Mesothelial cell of epicardium (in vitro differentiated cells): ENCODE results near the gene PTPRCAP. TPM values are rescaled to one million over a fixed set of nuclear protein-coding genes. Genes with fewer than 3 reads are reported as not detected.
"Not testable (repeated sequence)": the region's sequence is repeated elsewhere in the genome, so short reads cannot be mapped to it uniquely, and the experiment has no call there.

Source experiments
- DNase-seq, 2 experiments: peaks; one replicate each; pipeline ENCODE4 v3.0.0; 2021; ENCODE audit warnings: low spot score in 2 of 2; ENCODE audit not compliant: unreplicated experiment in 2 of 2
- H3K27ac Mint-ChIP-seq: 2 replicates; pipeline ENCODE4 v1.8.0; 2021; ENCODE audit warnings: mixed read lengths
- H3K27me3 Mint-ChIP-seq: 2 replicates; pipeline ENCODE4 v1.8.0; 2021; ENCODE audit warnings: low read depth, mixed read lengths
- H3K36me3 Mint-ChIP-seq: 2 replicates; pipeline ENCODE4 v1.8.0; 2021; ENCODE audit warnings: mixed read lengths
- H3K4me1 Mint-ChIP-seq: 2 replicates; pipeline ENCODE4 v1.8.0; 2021; ENCODE audit warnings: mixed read lengths
- H3K4me3 Mint-ChIP-seq: 2 replicates; pipeline ENCODE4 v1.8.0; 2021; ENCODE audit warnings: mild to moderate bottlenecking, moderate library complexity, mixed read lengths
- H3K9me3 Mint-ChIP-seq: 2 replicates; pipeline ENCODE4 v1.8.0; 2021; ENCODE audit warnings: mixed read lengths
- CTCF ChIP-seq: fragments of 200-600 bp; sonication (generic); IDR thresholded peaks from one replicate; pipeline ENCODE4 v1.5.0; 2021; ENCODE audit warnings: antibody characterized with exemption; ENCODE audit not compliant: unreplicated experiment
- total RNA-seq: library from RNA; stranded (reverse); gene quantifications from 3 replicates; pipeline ENCODE4 v1.2.1, GENCODE V29; 2021

PTPRCAP gene
- total RNA-seq, 1 donor from 2014 or later: 1.8 TPM

- TF ChIP-seq CTCF: no peak
- H3K27me3 Mint-ChIP-seq: no peaks in the 10 kb centered on the region
- H3K4me3 Mint-ChIP-seq: peak overlapping the region; percentile 90
- peaks cover 11% of the 10 kb centered on the region for H3K4me1 Mint-ChIP-seq
- H3K27ac Mint-ChIP-seq: peak overlapping the region; percentile 50
- DNase-seq: no peak
- peaks cover 10% of the 10 kb centered on the region for H3K36me3 Mint-ChIP-seq
- no peaks in the 10 kb centered on the region for H3K9me3 Mint-ChIP-seq
Observed at GRCh38 chr11:67429722-67430121, 7.8 kb downstream of the PTPRCAP start.

GRCh38 chr11:67429038-67429668, 8.3 kb downstream of the PTPRCAP start:
- Mint-ChIP-seq H3K36me3 (peaks cover 10% of the 10 kb centered on the region), H3K9me3 (no peaks in the 10 kb centered on the region), H3K4me3 (peak overlapping the region; percentile 90), H3K27me3 (no peaks in the 10 kb centered on the region), H3K4me1 (peaks cover 11% of the 10 kb centered on the region), H3K27ac (peak overlapping the region; percentile 98)
- no peak for TF ChIP-seq CTCF
- DNase-seq: no peak

- Mint-ChIP-seq H3K4me3 (peak within 1 kb of the TSS; percentile 90), H3K27me3 (no peaks in the 10 kb centered on the region), H3K9me3 (no peaks in the 10 kb centered on the region), H3K27ac (peak within 1 kb of the TSS; percentile 98), H3K4me1 (peaks cover 11% of the 10 kb centered on the region), H3K36me3 (peaks cover 10% of the 10 kb centered on the region)
- no peak for TF ChIP-seq CTCF
- DNase-seq: peak; percentile 98 to 100
Observed at GRCh38 chr11:67428052-67429001, 9.2 kb downstream of the PTPRCAP start, which contains the start of gene RPS6KB2. Gene RPS6KB2, plus strand, starts transcription at chr11:67428494. Its CDS starts 52 bp downstream, at chr11:67428546.

- not testable (repeated sequence) for DNase-seq, H3K36me3 Mint-ChIP-seq, H3K27me3 Mint-ChIP-seq, H3K9me3 Mint-ChIP-seq
- Mint-ChIP-seq H3K27ac (peak overlapping the region; percentile 98), H3K4me1 (peaks cover 11% of the 10 kb centered on the region), H3K4me3 (peak overlapping the region; percentile 90)
Observed at GRCh38 chr11:67427364-67427859, 10.1 kb downstream of the PTPRCAP start.

- H3K27ac Mint-ChIP-seq: no peak overlapping the region
- no peaks in the 10 kb centered on the region for H3K27me3 Mint-ChIP-seq
- H3K4me3 Mint-ChIP-seq: no peak overlapping the region
- no peak for DNase-seq
- no peak for TF ChIP-seq CTCF
- H3K4me1 Mint-ChIP-seq: peaks cover 20% of the 10 kb centered on the region
- no peaks in the 10 kb centered on the region for H3K9me3 Mint-ChIP-seq
- no peaks in the 10 kb centered on the region for H3K36me3 Mint-ChIP-seq
Observed at GRCh38 chr11:67423891-67424613, 13.4 kb downstream of the PTPRCAP start.
